Subcutaneous adipose tissue (tissue), 4 donors: ENCODE data around the gene CALN1. TPM values are rescaled to one million over a fixed set of nuclear protein-coding genes. Genes with fewer than 3 reads are reported as not detected.

Experiments used
- CTCF ChIP-seq: fragments of 450-650 bp; IDR thresholded peaks from one replicate; pipeline ENCODE4 v1.5.1; 2016; ENCODE audit warnings: low read depth, mild to moderate bottlenecking, control low read depth, antibody characterized with exemption, moderate library complexity
- total RNA-seq, 4 donors: library from RNA; depleted of rRNA; stranded (reverse); fragments of >200 nt; gene quantifications; one replicate each; pipeline ENCODE4 v1.1.0, GENCODE V29; 2016

CALN1 gene
- total RNA-seq, 4 donors from 2014 or later = 0.19 to 0.68 (median 0.22) TPM; not detected in 1

GRCh38 chr7:72444026-72444776, 32.1 kb upstream of the CALN1 start:
- TF ChIP-seq CTCF = no peak

DNA sequence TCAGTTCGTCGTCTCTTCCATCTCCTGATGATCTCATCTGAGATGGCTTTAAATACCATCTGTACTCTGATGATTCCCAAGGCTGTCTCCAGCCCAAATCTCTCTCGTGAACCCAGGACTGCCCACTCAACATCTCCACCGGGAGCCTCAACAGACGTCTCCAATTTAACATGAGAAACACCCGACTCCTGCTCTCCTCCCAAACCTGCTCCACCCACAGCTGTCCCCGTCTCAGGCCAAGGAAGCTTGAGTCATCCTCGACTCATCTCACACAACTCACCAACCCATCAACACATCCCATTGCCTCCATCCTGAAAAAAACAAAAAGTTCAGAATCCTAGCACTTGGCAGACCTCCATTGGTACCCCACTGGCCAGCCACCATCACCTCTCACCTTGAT, 29.7 kb upstream of the CALN1 start:
- no peak for TF ChIP-seq CTCF

DNA sequence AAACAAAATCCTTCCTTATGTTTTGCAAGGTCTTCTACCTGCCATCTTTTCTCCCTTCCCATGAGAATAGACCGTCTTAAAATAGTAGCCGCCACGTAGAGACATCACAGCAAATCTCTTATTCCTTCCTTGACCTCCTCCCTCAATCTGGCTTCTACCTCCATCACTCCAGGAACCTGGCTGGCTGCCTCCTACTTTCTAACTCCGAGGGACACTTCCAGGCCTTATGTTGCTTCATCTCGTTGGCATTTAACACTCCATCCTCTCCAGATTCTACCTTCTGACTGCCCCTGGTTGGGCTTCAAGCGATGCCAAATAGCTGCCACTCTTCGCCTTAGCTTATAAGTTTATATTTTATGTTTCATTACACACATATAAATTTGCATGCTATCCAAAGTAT, 26.4 kb upstream of the CALN1 start:
- TF ChIP-seq CTCF = no peak

DNA sequence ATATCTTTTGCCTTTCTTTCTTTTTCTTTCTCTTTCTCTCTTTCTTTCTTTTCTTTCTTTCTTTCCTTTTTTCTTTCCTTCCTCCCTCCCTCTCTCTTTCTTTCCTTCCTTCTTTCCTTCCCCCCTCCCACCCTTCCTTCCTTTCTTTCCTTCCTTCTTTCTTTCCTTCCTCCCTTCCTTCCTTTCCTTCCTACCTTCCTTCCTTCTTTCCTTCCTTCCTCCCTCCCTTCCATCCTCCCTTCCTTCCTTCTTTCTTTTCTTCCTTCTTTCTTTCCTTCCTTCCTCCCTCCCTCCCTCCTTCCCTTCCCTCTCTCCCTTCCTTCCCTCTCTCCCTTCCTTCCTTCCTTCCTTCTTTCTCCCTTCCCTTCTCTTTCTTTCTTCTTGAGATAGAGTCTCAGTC, 25.5 kb upstream of the CALN1 start:
- TF ChIP-seq CTCF = no peak

DNA sequence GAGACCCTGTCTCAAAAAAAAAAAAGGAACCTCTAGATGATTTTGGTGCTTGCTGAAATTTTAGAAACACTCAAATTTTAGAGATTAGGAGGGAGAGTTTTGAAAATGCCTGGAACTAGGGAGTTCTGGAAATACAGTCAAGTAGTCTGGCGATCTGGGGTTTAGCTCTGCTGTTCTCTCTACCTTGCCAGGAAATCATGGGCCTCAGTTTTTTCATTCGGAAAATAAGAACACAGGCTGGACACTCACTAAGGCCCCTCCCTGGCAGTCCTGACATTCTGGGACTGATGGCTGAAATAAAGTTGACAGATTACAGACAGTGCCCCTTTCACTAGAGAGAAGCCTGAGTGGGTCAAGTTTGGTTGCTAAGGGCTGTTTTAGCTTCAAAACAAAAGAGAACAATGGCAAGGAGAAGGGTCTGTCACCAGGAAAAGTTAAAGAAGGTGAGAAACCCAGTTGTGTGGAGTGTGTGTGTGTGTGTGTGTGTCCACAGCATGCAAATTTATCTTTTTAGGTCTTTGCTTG, 25.0 kb upstream of the CALN1 start:
- no peak for TF ChIP-seq CTCF

DNA sequence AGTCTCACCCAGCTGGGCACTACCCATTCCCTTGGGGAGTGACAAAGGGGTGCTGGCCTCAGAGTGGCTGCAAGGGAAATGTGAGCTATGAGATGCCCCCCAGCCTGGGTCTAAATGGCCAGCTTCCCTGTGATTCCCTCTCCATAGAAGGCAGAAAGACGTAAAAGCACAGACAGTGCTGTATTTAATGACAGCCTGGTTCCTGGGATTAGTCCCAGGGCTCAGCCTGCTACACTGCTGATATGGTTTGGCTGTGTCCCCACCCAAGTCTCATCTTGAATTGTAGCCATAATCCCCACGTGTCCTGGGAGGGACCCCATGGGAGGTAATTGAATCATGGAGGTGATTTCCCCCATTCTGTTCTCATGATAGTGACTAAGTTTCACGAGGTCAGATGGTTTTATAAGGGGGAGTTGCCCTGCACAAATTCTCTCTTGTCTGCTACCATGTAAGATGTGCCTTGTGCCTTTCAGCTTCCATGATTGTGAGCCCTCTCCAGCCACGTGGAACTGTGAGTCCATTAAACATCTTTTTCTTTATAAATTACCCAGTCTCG, 23.9 kb upstream of the CALN1 start:
- no peak for TF ChIP-seq CTCF

DNA sequence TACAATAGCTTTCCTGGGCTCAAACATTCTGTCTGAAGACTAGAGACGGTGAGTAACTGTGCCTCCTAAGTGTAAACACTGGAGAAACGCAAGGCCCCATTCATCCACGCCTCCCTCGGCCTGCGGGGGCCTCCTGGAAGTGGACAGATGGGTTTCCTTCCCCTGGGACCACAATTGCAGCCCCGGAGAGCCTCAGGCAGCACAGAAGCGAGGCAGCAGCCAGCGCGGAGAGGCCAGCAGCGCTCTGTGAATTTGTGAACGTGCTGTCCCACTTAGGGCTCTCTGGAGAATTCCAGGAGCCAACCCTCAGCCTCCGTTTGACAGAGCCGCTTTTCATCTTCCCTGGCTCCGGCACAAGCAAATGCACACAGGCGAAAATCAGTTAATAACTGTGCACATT, 23.2 kb upstream of the CALN1 start:
- TF ChIP-seq CTCF = no peak
